T-cell (primary cell): ENCODE results near the gene TUB. TPM values are rescaled to one million over a fixed set of nuclear protein-coding genes. Genes with fewer than 3 reads are reported as not detected.

ENCODE experiments used
- ATAC-seq, 4 experiments: fragments of 200-7000 bp in 3 of 4; fragments of 150-1000 bp in 1 of 4; cut with Tn5 transposase; replicated peaks in 1 of 4; 1 replicate in 3 of 4; 2 replicates in 1 of 4; pipeline ENCODE4 v1.10.0; 2021; ENCODE audit warnings: moderate library complexity in 3 of 4, mild to moderate bottlenecking in 2 of 4, moderate number of reproducible peaks in 1 of 4
- CTCF ChIA-PET, 2 donors: fragments of 300-600 bp; sonication (Branson Sonifier 250); formaldehyde crosslinking; loops; one replicate each; lab custom pipeline; 2022; ENCODE audit warnings: antibody characterized with exemption in 2 of 2; lab: Charles Lee
- POLR2A ChIA-PET, 2 donors: fragments of 300-600 bp; sonication (Branson Sonifier 250); formaldehyde crosslinking; loops; one replicate each; lab custom pipeline; 2022; ENCODE audit warnings: antibody characterized with exemption in 2 of 2; lab: Charles Lee
- DNase-seq, 35 experiments: peaks; one replicate each; pipeline versions ENCODE4 v3.0.0 to v3.0.0-alpha.2; 2013 to 2023
- H3K27ac ChIP-seq: one replicate; pipeline ENCODE4 v1.5.1; 2013; ENCODE audit warnings: low read length
- H3K27me3 ChIP-seq, 2 experiments: replicated peaks in 1 of 2; 1 replicate in 1 of 2; 2 replicates in 1 of 2; pipeline versions ENCODE4 v1.6.1 to v1.7.0; 2013; ENCODE audit warnings: low read length in 1 of 2, mixed read lengths in 1 of 2; ENCODE audit not compliant: control insufficient read depth in 2 of 2, insufficient read depth in 2 of 2; ENCODE audit errors: extremely low read depth in 1 of 2
- H3K36me3 ChIP-seq, 2 donors: 1 replicate in 1 of 2; 2 replicates in 1 of 2; pipeline versions ENCODE4 v1.6.1 to v1.7.0; 2013; ENCODE audit warnings: low read length in 1 of 2; ENCODE audit not compliant: control insufficient read depth in 2 of 2, insufficient read depth in 1 of 2; ENCODE audit errors: extremely low read depth in 1 of 2
- H3K4me1 ChIP-seq, 2 experiments: 1 replicate in 1 of 2; 2 replicates in 1 of 2; pipeline versions ENCODE4 v1.6.1 to v1.7.0; 2013; ENCODE audit warnings: low read length in 2 of 2, mixed read lengths in 1 of 2; ENCODE audit not compliant: insufficient read depth in 2 of 2, control insufficient read depth in 1 of 2; ENCODE audit errors: extremely low read depth in 1 of 2
- H3K4me3 ChIP-seq, 2 donors: 1 replicate in 1 of 2; 2 replicates in 1 of 2; pipeline versions ENCODE4 v1.5.1 to v1.7.0; 2013; ENCODE audit warnings: mild to moderate bottlenecking in 2 of 2, low read length in 1 of 2, moderate library complexity in 1 of 2; ENCODE audit not compliant: control insufficient read depth in 1 of 2; ENCODE audit errors: extremely low read depth in 1 of 2
- H3K9me3 ChIP-seq: 2 replicates; pipeline ENCODE4 v1.7.0; 2013
- H3K27ac Mint-ChIP-seq, 2 donors: one replicate each; pipeline ENCODE4 v1.8.0; 2020 to 2021; ENCODE audit warnings: mild to moderate bottlenecking in 2 of 2, mixed read lengths in 2 of 2
- H3K27me3 Mint-ChIP-seq, 2 donors: one replicate each; pipeline ENCODE4 v1.8.0; 2021 to 2022; ENCODE audit warnings: mixed read lengths in 2 of 2
- H3K36me3 Mint-ChIP-seq: one replicate; pipeline ENCODE4 v1.8.0; 2021; ENCODE audit warnings: mixed read lengths
- H3K4me1 Mint-ChIP-seq, 3 donors: one replicate each; pipeline ENCODE4 v1.8.0; 2020 to 2022; ENCODE audit warnings: mixed read lengths in 3 of 3, mild to moderate bottlenecking in 1 of 3
- H3K4me3 Mint-ChIP-seq, 3 donors: one replicate each; pipeline ENCODE4 v1.8.0; 2020 to 2022; ENCODE audit warnings: mild to moderate bottlenecking in 3 of 3, mixed read lengths in 3 of 3, moderate library complexity in 3 of 3
- H3K9me3 Mint-ChIP-seq, 3 donors: one replicate each; pipeline ENCODE4 v1.8.0; 2020 to 2022; ENCODE audit warnings: mixed read lengths in 3 of 3
- WGBS: methylation state at CpG from one replicate; pipeline ENCODE4 v1.1.5; 2013; ENCODE audit warnings: missing lambda C conversion rate; ENCODE audit not compliant: insufficient coverage; 5-methylcytosine and 5-hydroxymethylcytosine counted together
- total RNA-seq, 35 experiments: library from RNA in 6 of 35; stranded (reverse) in 6 of 35; fragments of 120-200 nt in 1 of 35; gene quantifications; one replicate each; pipeline versions ENCODE4 v1.2.1 to v1.2.4 and lab custom pipeline; 2013 to 2026

The TUB gene
- total RNA-seq, 5 donors from 2014 or later (not counting 1 experiment from before 2014, with no cell fraction given), result 0.05 to 0.33 (median 0.19) TPM

DNA sequence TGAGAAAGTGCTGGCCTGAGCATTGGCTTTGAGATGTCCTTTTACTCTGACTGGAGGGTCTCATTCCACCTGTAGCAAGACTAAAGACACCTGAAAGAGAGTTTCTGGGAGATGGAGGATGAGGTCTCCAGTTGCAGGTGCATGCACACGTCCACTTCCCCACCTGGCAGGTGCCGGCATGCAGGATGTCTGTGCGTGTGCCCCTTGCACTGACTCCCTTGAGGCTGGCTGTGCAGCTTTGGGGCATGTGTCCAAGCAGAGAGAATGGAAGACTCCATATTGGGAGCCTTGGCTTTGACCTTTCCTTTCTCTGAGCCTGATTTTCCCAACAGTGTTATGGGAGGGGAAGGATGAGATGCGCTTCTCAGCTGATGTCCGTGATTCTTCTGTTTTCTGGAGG lies 44.0 kb upstream of the TUB start:
- Mint-ChIP-seq H3K4me1 (peaks cover 6 to 8% (median 6%) of the 10 kb centered on the region in 3 donors), H3K36me3 (no peaks in the 10 kb centered on the region), H3K27me3 (peaks cover 20 to 25% of the 10 kb centered on the region in 2 donors), H3K27ac (no peak overlapping the region), H3K9me3 (no peaks in the 10 kb centered on the region), H3K4me3 (no peak overlapping the region)
- Histone ChIP-seq H3K27ac (no peak overlapping the region), H3K4me1 (peaks cover 0 to 9% of the 10 kb centered on the region in 2 experiments), H3K27me3 (peaks cover 0 to 39% of the 10 kb centered on the region in 2 experiments), H3K4me3 (no peak overlapping the region), H3K36me3 (no peaks in the 10 kb centered on the region), H3K9me3 (no peaks in the 10 kb centered on the region)
- 63% methylated on average over 3 of the region's 5 CpGs for WGBS
- DNase-seq (no peak), ATAC-seq (no peak)
- CTCF ChIA-PET, result interaction anchor here (0.6 to 4.8 kb wide), 4 partner anchors 31 to 819 kb away, joined by 3 to 75 read pairs (median 3); no protein-coding TSS in a partner anchor
- POLR2A ChIA-PET, result no interaction called here

DNA sequence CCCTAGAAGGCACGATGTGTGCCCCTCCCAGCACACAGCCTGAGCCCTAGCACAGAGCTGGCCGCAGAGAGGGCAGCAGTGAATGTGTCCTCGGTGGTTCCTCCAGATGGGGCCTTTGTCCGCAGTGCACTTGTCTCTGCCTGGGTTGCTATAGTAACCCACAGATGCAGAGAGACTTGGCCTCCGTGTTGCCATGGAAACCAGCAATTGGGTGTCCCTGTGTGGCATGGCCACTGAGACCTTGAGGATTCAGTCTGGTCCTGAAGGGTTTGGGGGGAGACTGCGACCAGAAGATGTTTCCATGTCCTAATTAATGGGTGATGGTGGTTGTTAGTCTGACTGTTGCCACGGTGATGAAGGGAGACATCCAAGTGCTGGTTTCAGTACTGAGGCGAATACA lies 42.6 kb upstream of the TUB start:
- Histone ChIP-seq H3K27ac (no peak overlapping the region), H3K27me3 (peaks cover 0 to 25% of the 10 kb centered on the region in 2 experiments), H3K4me1 (peaks cover 0 to 2% of the 10 kb centered on the region in 2 experiments), H3K4me3 (no peak overlapping the region), H3K36me3 (no peaks in the 10 kb centered on the region), H3K9me3 (no peaks in the 10 kb centered on the region)
- no peak for ATAC-seq
- Mint-ChIP-seq H3K9me3 (no peaks in the 10 kb centered on the region), H3K36me3 (no peaks in the 10 kb centered on the region), H3K4me1 (peaks cover 2 to 3% (median 2%) of the 10 kb centered on the region in 3 donors), H3K27ac (no peak overlapping the region), H3K4me3 (no peak overlapping the region), H3K27me3 (peaks cover 8 to 15% of the 10 kb centered on the region in 2 donors)
- DNase-seq, result peak in 1 of 35 experiments; percentile 2
- POLR2A ChIA-PET, result no interaction called here
- WGBS, result 84% methylated on average over 8 of the region's 8 CpGs
- CTCF ChIA-PET, result no interaction called here

DNA sequence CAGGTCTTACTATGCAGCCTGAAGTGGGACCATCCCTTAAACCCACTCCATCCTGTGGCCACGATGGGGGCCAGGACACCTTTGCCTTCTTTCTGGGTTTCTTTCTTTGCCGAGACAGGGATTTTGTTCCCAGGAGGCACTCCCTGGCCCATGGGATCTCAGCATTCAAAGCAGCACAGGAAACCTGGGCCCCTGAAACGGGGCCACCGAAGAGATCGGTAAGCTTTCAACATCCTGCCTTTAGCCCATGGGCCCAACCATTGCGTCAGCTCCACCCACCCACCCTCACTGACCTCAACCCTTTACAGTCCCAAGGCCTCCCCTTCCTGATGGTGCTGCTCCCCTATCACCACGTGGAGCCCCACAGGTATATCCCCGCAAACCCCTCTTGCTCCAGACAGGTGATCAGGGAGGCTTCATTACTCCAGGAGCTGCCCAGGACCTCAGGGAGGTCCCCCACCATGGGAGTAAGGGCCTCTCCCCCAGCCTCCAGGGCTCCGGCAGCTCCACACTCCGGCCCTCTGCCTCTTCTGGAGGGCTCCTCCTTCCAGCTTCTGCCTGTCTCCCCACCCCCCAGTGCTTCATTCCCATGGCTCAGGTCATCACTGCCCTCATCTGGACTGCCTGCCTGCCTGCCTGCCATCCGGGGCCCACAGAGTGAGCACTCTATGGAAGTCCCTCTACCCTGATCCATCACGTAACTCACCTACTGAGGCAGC lies 42.0 kb upstream of the TUB start:
- ChIA-PET POLR2A (no interaction called here), CTCF (interaction anchor here (0.7 to 0.9 kb wide), 2 partner anchors 28 to 1633 kb away, joined by 3 to 5 read pairs; no protein-coding TSS in a partner anchor)
- Mint-ChIP-seq H3K4me3 (no peak overlapping the region), H3K9me3 (no peaks in the 10 kb centered on the region), H3K27me3 (peaks cover 6 to 13% of the 10 kb centered on the region in 2 donors), H3K4me1 (no peaks in the 10 kb centered on the region), H3K36me3 (no peaks in the 10 kb centered on the region), H3K27ac (no peak overlapping the region)
- no peaks in the 10 kb centered on the region for H3K9me3 ChIP-seq
- H3K27me3 ChIP-seq, result peaks cover 0 to 19% of the 10 kb centered on the region in 2 experiments
- peak in 1 of 35 experiments; percentile 4 for DNase-seq
- ATAC-seq, result no peak
- H3K4me1 ChIP-seq, result no peaks in the 10 kb centered on the region
- no peaks in the 10 kb centered on the region for H3K36me3 ChIP-seq
- no peak overlapping the region for H3K4me3 ChIP-seq
- no peak overlapping the region for H3K27ac ChIP-seq
- WGBS, result 81% methylated on average over 8 of the region's 12 CpGs

DNA sequence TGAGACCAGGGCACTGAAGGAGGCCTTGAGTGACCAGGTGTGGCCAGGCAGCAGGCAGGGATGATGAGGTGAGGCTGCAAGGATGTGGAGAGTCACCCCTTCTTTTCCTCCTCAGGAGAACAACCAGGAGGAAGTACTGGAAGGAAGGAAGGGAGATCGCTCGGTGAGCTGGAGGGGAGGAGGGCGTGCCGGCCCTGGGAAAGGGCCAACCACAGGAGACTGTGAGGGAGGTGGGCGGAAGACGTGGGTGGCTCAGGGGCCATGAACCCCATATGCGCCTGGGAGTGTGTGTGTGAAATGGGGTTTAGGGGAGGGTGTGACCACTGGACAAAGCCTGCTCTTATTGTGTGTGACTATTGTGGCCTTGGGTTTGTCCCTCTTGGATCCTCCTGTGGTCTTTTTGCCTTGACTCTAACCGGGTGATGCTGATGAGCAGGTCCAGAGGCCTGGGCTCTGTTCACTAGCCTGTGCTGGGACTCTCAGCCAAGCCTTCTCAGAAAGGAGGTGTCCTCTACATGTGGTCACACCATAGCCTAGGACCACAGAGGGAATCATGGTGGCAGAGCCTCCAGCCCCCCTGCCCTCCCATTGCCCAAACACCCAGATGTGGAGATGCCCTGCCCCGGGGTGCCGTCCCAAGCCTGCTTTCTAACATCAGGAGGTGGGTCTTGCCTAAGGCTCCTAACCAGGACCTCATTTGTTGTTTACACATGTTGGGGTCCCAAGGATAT lies 41.3 kb upstream of the TUB start:
- POLR2A ChIA-PET, result no interaction called here
- Mint-ChIP-seq H3K27ac (no peak overlapping the region), H3K27me3 (peaks cover 6 to 13% of the 10 kb centered on the region in 2 donors)

DNA sequence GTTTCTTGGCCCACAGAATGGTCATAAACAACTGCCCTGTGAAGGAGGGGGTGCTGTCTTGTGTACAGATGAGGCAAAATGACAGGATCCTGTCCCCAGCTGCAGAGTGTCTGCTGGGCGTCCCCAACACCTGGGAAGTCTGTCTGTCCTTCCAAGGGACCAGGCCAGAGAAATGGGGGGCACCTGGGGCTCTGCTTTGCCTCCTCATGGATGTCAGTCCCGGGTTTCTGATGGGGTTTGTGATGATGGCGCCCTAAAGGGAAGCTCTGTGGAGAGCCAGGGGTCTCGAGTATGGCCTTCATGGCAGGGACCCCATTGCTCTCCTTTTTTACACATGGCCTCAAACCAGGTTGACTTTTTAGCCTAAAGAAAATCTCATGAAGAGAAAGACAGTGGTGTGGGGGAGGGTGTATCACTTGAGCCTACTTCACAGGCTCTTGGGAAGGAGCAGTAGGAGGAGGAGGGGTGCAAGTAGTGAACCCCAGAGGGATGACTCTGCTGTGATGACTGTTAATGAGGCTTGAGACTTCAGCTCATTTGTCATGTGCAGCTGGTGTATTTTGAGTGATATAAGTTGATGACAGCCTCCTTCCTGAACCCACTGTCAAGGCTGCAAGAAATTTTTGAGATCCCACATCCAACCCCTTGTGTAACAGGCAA lies 40.6 kb upstream of the TUB start:
- Histone ChIP-seq H3K4me3 (no peak overlapping the region), H3K27me3 (peaks cover 0 to 16% of the 10 kb centered on the region in 2 experiments), H3K9me3 (no peaks in the 10 kb centered on the region), H3K36me3 (no peaks in the 10 kb centered on the region), H3K27ac (no peak overlapping the region), H3K4me1 (no peaks in the 10 kb centered on the region)
- Mint-ChIP-seq H3K4me1 (no peaks in the 10 kb centered on the region), H3K27me3 (peaks cover 7 to 13% of the 10 kb centered on the region in 2 donors), H3K27ac (no peak overlapping the region), H3K4me3 (no peak overlapping the region), H3K9me3 (no peaks in the 10 kb centered on the region), H3K36me3 (no peaks in the 10 kb centered on the region)
- 40% methylated on average over 1 of the region's 4 CpGs for WGBS
- ATAC-seq (no peak), DNase-seq (peak in 1 of 35 experiments; percentile 0)
- POLR2A ChIA-PET, result no interaction called here
- CTCF ChIA-PET, result interaction anchor here in 1 of 2 donors (0.6 kb wide), 1 partner anchor 33 kb away, joined by 3 read pairs; no protein-coding TSS in a partner anchor

More for the DNA sequence above, 41.3 kb upstream of the TUB start:
- Histone ChIP-seq H3K4me3 (no peak overlapping the region), H3K4me1 (no peaks in the 10 kb centered on the region), H3K36me3 (no peaks in the 10 kb centered on the region), H3K27ac (no peak overlapping the region), H3K27me3 (peaks cover 0 to 18% of the 10 kb centered on the region in 2 experiments), H3K9me3 (no peaks in the 10 kb centered on the region)
- Mint-ChIP-seq H3K4me1 (no peaks in the 10 kb centered on the region), H3K9me3 (no peaks in the 10 kb centered on the region), H3K4me3 (no peak overlapping the region), H3K36me3 (no peaks in the 10 kb centered on the region)
- DNase-seq, result peak in 1 of 35 experiments; percentile 1
- 84% methylated on average over 10 of the region's 10 CpGs for WGBS
- ATAC-seq, result no peak
- CTCF ChIA-PET, result interaction anchor here (0.7 to 0.9 kb wide), 2 partner anchors 28 to 1633 kb away, joined by 3 to 5 read pairs; no protein-coding TSS in a partner anchor

DNA sequence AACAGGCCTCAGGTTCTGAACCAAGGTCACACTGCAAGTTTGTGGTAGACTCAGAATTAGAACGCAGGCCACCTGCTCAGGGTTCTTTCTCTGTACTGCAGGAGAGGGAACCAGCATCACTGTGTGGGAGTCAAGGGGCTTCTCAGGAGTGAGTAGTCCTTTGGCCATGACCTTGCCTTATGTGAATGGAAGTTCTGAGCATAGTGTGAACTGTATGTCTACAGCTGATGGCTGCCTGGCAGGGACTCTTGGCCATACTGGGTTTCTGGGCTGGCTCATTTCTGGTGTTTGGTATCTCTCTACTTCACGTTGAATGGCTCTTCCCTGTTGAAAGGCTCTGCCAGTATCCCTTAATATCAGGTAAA lies 40.1 kb upstream of the TUB start:
- no peaks in the 10 kb centered on the region for H3K4me1 Mint-ChIP-seq
- POLR2A ChIA-PET, result no interaction called here
- no peak overlapping the region for H3K27ac Mint-ChIP-seq
- CTCF ChIA-PET, result interaction anchor here in 1 of 2 donors (0.6 kb wide), 1 partner anchor 33 kb away, joined by 3 read pairs; no protein-coding TSS in a partner anchor
- H3K36me3 Mint-ChIP-seq, result no peaks in the 10 kb centered on the region
- no peaks in the 10 kb centered on the region for H3K4me1 ChIP-seq
- H3K4me3 Mint-ChIP-seq, result no peak overlapping the region
- H3K27me3 Mint-ChIP-seq, result peaks cover 7 to 14% of the 10 kb centered on the region in 2 donors
- H3K9me3 ChIP-seq, result no peaks in the 10 kb centered on the region
- H3K27me3 ChIP-seq, result peaks cover 0 to 15% of the 10 kb centered on the region in 2 experiments
- 83% methylated on average over 1 of the region's 2 CpGs for WGBS
- H3K4me3 ChIP-seq, result no peak overlapping the region
- no peaks in the 10 kb centered on the region for H3K36me3 ChIP-seq
- DNase-seq (no peak), ATAC-seq (no peak)
- no peaks in the 10 kb centered on the region for H3K9me3 Mint-ChIP-seq
- no peak overlapping the region for H3K27ac ChIP-seq
